Measurements from ENCODE around the gene COX6B2.

The COX6B2 gene

GRCh38 chr19:55301459-55302317 lies 52.8 kb downstream of the COX6B2 start:
- no peaks in the 10 kb centered on the region for H3K9me3 ChIP-seq (replicated peaks; ENCODE audit: insufficient read depth, low read length)
- peak overlapping the region; percentile 80 for H3K4me2 ChIP-seq (ENCODE audit: low read depth, low read length)
- no peaks in the 10 kb centered on the region for H3K27me3 ChIP-seq (replicated peaks; ENCODE audit: insufficient read depth, low read length)
- H3K4me3 ChIP-seq (ENCODE audit: low read length): peak overlapping the region; percentile 62
- no peaks in the 10 kb centered on the region for H3K9me2 ChIP-seq (replicated peaks; ENCODE audit: insufficient read depth, low read length)
- H3K4me1 ChIP-seq (ENCODE audit: low read length): peaks cover 1% of the 10 kb centered on the region
- peak overlapping the region; percentile 57 for H3K9ac ChIP-seq (ENCODE audit: low read length)
- 0 out of 2 replicates have a peak, but pooled peaks cover 4% of the 10 kb centered on the region for H3K79me2 ChIP-seq (ENCODE audit: low read length)
- no peak for TF ChIP-seq EZH2phosphoT487 (IDR thresholded peaks at IDR 0.05; ENCODE audit: low read length)
- TF ChIP-seq CTCF (IDR thresholded peaks at IDR 0.05; ENCODE audit: low read length): peak; percentile 93
- peaks cover 3% of the 10 kb centered on the region; the same call in 1 of the 2 replicates for H3F3A ChIP-seq (ENCODE audit: insufficient read depth, low read length)
- peak; percentile 90 for DNase-seq
- H2AFZ ChIP-seq (ENCODE audit: low read length): peak overlapping the region; percentile 76
- H3K27ac ChIP-seq (ENCODE audit: low read length): no peak overlapping the region
- no peaks in the 10 kb centered on the region for H4K20me1 ChIP-seq (ENCODE audit: insufficient read depth, low read length)
- no peaks in the 10 kb centered on the region for H3K36me3 ChIP-seq (replicated peaks; ENCODE audit: insufficient read depth, low read length)

- no peaks in the 10 kb centered on the region for H3K27me3 ChIP-seq (replicated peaks; ENCODE audit: insufficient read depth, low read length)
- no peak overlapping the region for H3K27ac ChIP-seq (ENCODE audit: low read length)
- H4K20me1 ChIP-seq (ENCODE audit: insufficient read depth, low read length): no peaks in the 10 kb centered on the region
- no peaks in the 10 kb centered on the region for H3K9me3 ChIP-seq (replicated peaks; ENCODE audit: insufficient read depth, low read length)
- no peaks in the 10 kb centered on the region for H3K4me1 ChIP-seq (ENCODE audit: low read length)
- no peaks in the 10 kb centered on the region for H3K36me3 ChIP-seq (replicated peaks; ENCODE audit: insufficient read depth, low read length)
- H2AFZ ChIP-seq (ENCODE audit: low read length): peak overlapping the region; percentile 76
- H3K4me2 ChIP-seq (ENCODE audit: low read depth, low read length): peak overlapping the region; percentile 80
- H3K9me2 ChIP-seq (replicated peaks; ENCODE audit: insufficient read depth, low read length): no peaks in the 10 kb centered on the region
- DNase-seq: no peak
- H3K4me3 ChIP-seq (ENCODE audit: low read length): no peak overlapping the region
- H3F3A ChIP-seq (ENCODE audit: insufficient read depth, low read length): no peaks in the 10 kb centered on the region
- TF ChIP-seq EZH2 (optimal IDR thresholded peaks at IDR 0.05; ENCODE audit: low read depth, low read length): no peak
- TF ChIP-seq EZH2phosphoT487 (IDR thresholded peaks at IDR 0.05; ENCODE audit: low read length): no peak
- no peak for TF ChIP-seq CTCF (IDR thresholded peaks at IDR 0.05; ENCODE audit: low read length)
- no peak overlapping the region for H3K9ac ChIP-seq (ENCODE audit: low read length)
- H3K79me2 ChIP-seq (ENCODE audit: low read length): 0 out of 2 replicates have a peak, but pooled peaks cover 4% of the 10 kb centered on the region
These were observed 53.5 kb downstream of the COX6B2 start for GRCh38 chr19:55300886-55301458.

GRCh38 chr19:55299991-55300390 lies 54.5 kb downstream of the COX6B2 start:
- no peak overlapping the region for H2AFZ ChIP-seq (ENCODE audit: low read length)
- no peaks in the 10 kb centered on the region for H3K4me1 ChIP-seq (ENCODE audit: low read length)
- no peaks in the 10 kb centered on the region for H3K27me3 ChIP-seq (replicated peaks; ENCODE audit: insufficient read depth, low read length)
- DNase-seq: no peak
- H3F3A ChIP-seq (ENCODE audit: insufficient read depth, low read length): no peaks in the 10 kb centered on the region
- H3K79me2 ChIP-seq (ENCODE audit: low read length): 0 out of 2 replicates have a peak, but pooled peaks cover 4% of the 10 kb centered on the region
- H4K20me1 ChIP-seq (ENCODE audit: insufficient read depth, low read length): no peaks in the 10 kb centered on the region
- H3K4me3 ChIP-seq (ENCODE audit: low read length): no peak overlapping the region
- no peaks in the 10 kb centered on the region for H3K9me3 ChIP-seq (replicated peaks; ENCODE audit: insufficient read depth, low read length)
- no peak overlapping the region for H3K9ac ChIP-seq (ENCODE audit: low read length)
- TF ChIP-seq CTCF (IDR thresholded peaks at IDR 0.05; ENCODE audit: low read length) (no peak), EZH2 (optimal IDR thresholded peaks at IDR 0.05; ENCODE audit: low read depth, low read length) (no peak), EZH2phosphoT487 (IDR thresholded peaks at IDR 0.05; ENCODE audit: low read length) (no peak)
- no peak overlapping the region for H3K27ac ChIP-seq (ENCODE audit: low read length)
- no peaks in the 10 kb centered on the region for H3K9me2 ChIP-seq (replicated peaks; ENCODE audit: insufficient read depth, low read length)
- no peak overlapping the region for H3K4me2 ChIP-seq (ENCODE audit: low read depth, low read length)
- no peaks in the 10 kb centered on the region for H3K36me3 ChIP-seq (replicated peaks; ENCODE audit: insufficient read depth, low read length)

Data from MM.1S (cell line).